ENCODE measurements around the gene FAM168A.

GRCh38 chr11:73635721-73636120 lies 37.8 kb upstream of the FAM168A start:
- no peak for TF ChIP-seq CTCF (IDR thresholded peaks at IDR 0.05; ENCODE audit: poor library complexity)
- no peak for TF ChIP-seq EZH2phosphoT487 (IDR thresholded peaks at IDR 0.05; ENCODE audit: low read depth, severe bottlenecking, unreplicated experiment)
